Gastrocnemius medialis (tissue), 4 donors: ENCODE measurements around the gene RBM10. TPM values are rescaled to one million over a fixed set of nuclear protein-coding genes. Genes with fewer than 3 reads are reported as not detected.

Source experiments
- ATAC-seq, 2 donors: fragments of 150-250 bp; one replicate each; pipeline ENCODE4 v1.9.1; 2016
- DNase-seq, 2 donors: peaks; one replicate each; pipeline ENCODE4 v3.0.0-alpha.2; 2019
- H3K27ac ChIP-seq, 4 donors: fragments of 200-600 bp; sonication (generic); 1 replicate in 1 of 4; 2 replicates in 3 of 4; pipeline ENCODE4 v1.5.1; 2016 to 2018; ENCODE audit warnings: mild to moderate bottlenecking in 2 of 4, moderate library complexity in 1 of 4
- H3K27me3 ChIP-seq, 3 donors: fragments of 200-600 bp; sonication (generic) in 2 of 3; 1 replicate in 1 of 3; 2 replicates in 2 of 3; pipeline versions ENCODE4 v1.5.1 to v1.6.0; 2016 to 2019; ENCODE audit warnings: mild to moderate bottlenecking in 1 of 3, moderate library complexity in 1 of 3
- H3K36me3 ChIP-seq, 2 donors: fragments of 200-600 bp; sonication (generic) in 1 of 2; one replicate each; pipeline ENCODE4 v1.5.1; 2017 to 2018
- H3K4me1 ChIP-seq, 2 donors: fragments of 200-600 bp; sonication (generic) in 1 of 2; one replicate each; pipeline ENCODE4 v1.5.1; 2016 to 2017; ENCODE audit warnings: mild to moderate bottlenecking in 2 of 2
- H3K4me3 ChIP-seq, 4 donors: fragments of 200-600 bp; sonication (generic) in 3 of 4; 1 replicate in 1 of 4; 2 replicates in 3 of 4; pipeline ENCODE4 v1.5.1; 2016 to 2019; ENCODE audit warnings: mild to moderate bottlenecking in 2 of 4
- H3K9me3 ChIP-seq, 3 donors: fragments of 200-600 bp; sonication (generic) in 2 of 3; 1 replicate in 1 of 3; 2 replicates in 2 of 3; pipeline ENCODE4 v1.5.1; 2016 to 2019
- POLR2A ChIP-seq, 2 donors: fragments of 450-650 bp; IDR thresholded peaks; one replicate each; pipeline ENCODE4 v1.6.1; 2017; ENCODE audit warnings: antibody characterized with exemption in 2 of 2, mild to moderate bottlenecking in 2 of 2, moderate library complexity in 2 of 2
- in situ Hi-C, 4 donors: fragments of 200-750 bp; cut with MboI; loops; one replicate each; pipeline versions ENCODE4 v1.15.0 to v1.8.0; 2017; ENCODE audit warnings: low sequenced_read_pairs in 4 of 4
- intact Hi-C: fragments of 100-400 bp; cut with DNase I; formaldehyde crosslinking; loops from one replicate; pipeline ENCODE4 v1.15.1; 2023; ENCODE audit warnings: low total_unique reads
- total RNA-seq, 4 donors: library from RNA; depleted of rRNA; stranded (reverse); fragments of >200 nt; gene quantifications; one replicate each; pipeline versions ENCODE4 v1.1.0 to v1.2.3, GENCODE V29; 2016
- TF ChIP-seq, protein P1 (sequence below), 5 experiments: fragments of 450-650 bp in 3 of 5; fragments of 200-600 bp in 2 of 5; sonication (generic) in 2 of 5; IDR thresholded peaks in 4 of 5; conservative IDR thresholded peaks in 1 of 5; 1 replicate in 4 of 5; 2 replicates in 1 of 5; pipeline ENCODE4 v1.5.1; 2016 to 2019; ENCODE audit warnings: antibody characterized with exemption in 5 of 5, mild to moderate bottlenecking in 3 of 5, moderate library complexity in 3 of 5

RBM10 gene
- total RNA-seq, 4 donors from 2014 or later, result 18.7 to 49.3 (median 23.5) TPM

- DNase-seq, result no peak
- H3K4me3 ChIP-seq, result no peak overlapping the region
- TF ChIP-seq, protein P1, sequence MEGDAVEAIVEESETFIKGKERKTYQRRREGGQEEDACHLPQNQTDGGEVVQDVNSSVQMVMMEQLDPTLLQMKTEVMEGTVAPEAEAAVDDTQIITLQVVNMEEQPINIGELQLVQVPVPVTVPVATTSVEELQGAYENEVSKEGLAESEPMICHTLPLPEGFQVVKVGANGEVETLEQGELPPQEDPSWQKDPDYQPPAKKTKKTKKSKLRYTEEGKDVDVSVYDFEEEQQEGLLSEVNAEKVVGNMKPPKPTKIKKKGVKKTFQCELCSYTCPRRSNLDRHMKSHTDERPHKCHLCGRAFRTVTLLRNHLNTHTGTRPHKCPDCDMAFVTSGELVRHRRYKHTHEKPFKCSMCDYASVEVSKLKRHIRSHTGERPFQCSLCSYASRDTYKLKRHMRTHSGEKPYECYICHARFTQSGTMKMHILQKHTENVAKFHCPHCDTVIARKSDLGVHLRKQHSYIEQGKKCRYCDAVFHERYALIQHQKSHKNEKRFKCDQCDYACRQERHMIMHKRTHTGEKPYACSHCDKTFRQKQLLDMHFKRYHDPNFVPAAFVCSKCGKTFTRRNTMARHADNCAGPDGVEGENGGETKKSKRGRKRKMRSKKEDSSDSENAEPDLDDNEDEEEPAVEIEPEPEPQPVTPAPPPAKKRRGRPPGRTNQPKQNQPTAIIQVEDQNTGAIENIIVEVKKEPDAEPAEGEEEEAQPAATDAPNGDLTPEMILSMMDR (IDR thresholded peaks at IDR 0.05 in 4 of 5, conservative IDR thresholded peaks at IDR 0.05 in 1 of 5), result no peak
- TF ChIP-seq POLR2A (IDR thresholded peaks at IDR 0.05), result no peak
- no peaks in the 10 kb centered on the region for H3K9me3 ChIP-seq
- H3K36me3 ChIP-seq, result peaks cover 6 to 63% of the 10 kb centered on the region in 2 donors
- peak overlapping the region in 2 of 4 donors; percentile 89 to 92 for H3K27ac ChIP-seq
- in situ Hi-C loops, result loop anchor here in 2 of 4 donors (25.0 kb wide), 2 partner anchors 297 to 322 kb away; no protein-coding TSS in a partner anchor
- intact Hi-C loops, result loop anchor here (5.0 kb wide), 3 partner anchors 342 to 1952 kb away; no protein-coding TSS in a partner anchor
- no peak for ATAC-seq
- H3K27me3 ChIP-seq, result no peaks in the 10 kb centered on the region
- H3K4me1 ChIP-seq, result peaks cover 12 to 17% of the 10 kb centered on the region in 2 donors
Observed at GRCh38 chrX:47215291-47215900, 70.4 kb downstream of the RBM10 start.

DNA sequence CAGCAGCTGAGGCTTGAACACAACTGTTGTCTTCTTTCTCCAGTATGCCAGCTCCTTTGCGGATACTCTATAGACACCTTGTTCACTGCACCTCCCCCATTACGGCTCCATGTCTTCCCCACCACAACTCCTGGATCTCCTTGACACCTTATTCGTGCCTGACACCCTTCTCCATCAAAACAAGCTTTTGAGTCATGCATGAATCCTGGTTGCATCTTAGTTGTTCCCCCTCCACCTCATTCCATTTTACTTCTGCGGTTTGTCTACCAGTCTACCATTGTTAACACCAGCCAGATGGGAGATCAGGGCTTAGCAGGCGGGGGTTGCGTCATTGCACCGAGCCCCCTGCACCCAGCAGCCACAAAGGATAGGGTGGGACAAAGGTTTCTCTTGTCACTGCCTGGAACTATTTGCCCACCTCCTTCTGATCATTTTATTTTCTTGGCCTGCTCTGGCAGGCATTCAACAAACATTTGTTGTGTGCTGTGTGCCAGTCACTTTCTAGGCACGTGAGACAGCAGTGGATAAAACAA is 71.4 kb downstream of the RBM10 start:
- peak overlapping the region; percentile 89 to 98 (median 92) for H3K27ac ChIP-seq

GRCh38 chrX:47217121-47217851 is 72.3 kb downstream of the RBM10 start:
- Histone ChIP-seq H3K4me1 (peaks cover 13 to 20% of the 10 kb centered on the region in 2 donors), H3K27me3 (no peaks in the 10 kb centered on the region), H3K9me3 (no peaks in the 10 kb centered on the region), H3K27ac (peak overlapping the region; percentile 89 to 98 (median 92)), H3K4me3 (peak overlapping the region; percentile 25 to 75 (median 53)), H3K36me3 (peaks cover 5 to 44% of the 10 kb centered on the region in 2 donors)
- intact Hi-C loops (loop anchor here (5.0 kb wide), 3 partner anchors 340 to 1950 kb away; no protein-coding TSS in a partner anchor), in situ Hi-C loops (loop anchor here in 2 of 4 donors (25.0 kb wide), 2 partner anchors 295 to 320 kb away; no protein-coding TSS in a partner anchor)
- DNase-seq (no peak), ATAC-seq (peak in 1 of 2 donors; percentile 9)
- TF ChIP-seq, protein P1 (IDR thresholded peaks at IDR 0.05 in 4 of 5, conservative IDR thresholded peaks at IDR 0.05 in 1 of 5), result no peak
- TF ChIP-seq POLR2A (IDR thresholded peaks at IDR 0.05), result no peak

More for the DNA sequence above, 71.4 kb downstream of the RBM10 start:
- H3K4me1 ChIP-seq, result peaks cover 13 to 20% of the 10 kb centered on the region in 2 donors
- no peaks in the 10 kb centered on the region for H3K9me3 ChIP-seq
- ATAC-seq (no peak), DNase-seq (no peak)
- peaks cover 6 to 52% of the 10 kb centered on the region in 2 donors for H3K36me3 ChIP-seq
- H3K27me3 ChIP-seq, result no peaks in the 10 kb centered on the region
- intact Hi-C loops, result loop anchor here (5.0 kb wide), 3 partner anchors 341 to 1951 kb away; no protein-coding TSS in a partner anchor
- TF ChIP-seq, protein P1 (IDR thresholded peaks at IDR 0.05 in 4 of 5, conservative IDR thresholded peaks at IDR 0.05 in 1 of 5), result no peak
- TF ChIP-seq POLR2A (IDR thresholded peaks at IDR 0.05), result no peak
- in situ Hi-C loops, result loop anchor here in 2 of 4 donors (25.0 kb wide), 2 partner anchors 296 to 321 kb away; no protein-coding TSS in a partner anchor
- no peak overlapping the region for H3K4me3 ChIP-seq

- intact Hi-C loops, result loop anchor here (1.0 to 5.0 kb wide), 5 partner anchors 15 to 1949 kb away; partner anchors contain the start of genes UBA1 and USP11
- in situ Hi-C loops, result loop anchor here in 2 of 4 donors (25.0 kb wide), 2 partner anchors 294 to 319 kb away; no protein-coding TSS in a partner anchor
- peak overlapping the region; percentile 92 to 99 (median 96) for H3K27ac ChIP-seq
- H3K36me3 ChIP-seq, result peaks cover 0 to 38% of the 10 kb centered on the region in 2 donors
- ATAC-seq, result peak; percentile 82 to 88
- DNase-seq, result peak; percentile 94 to 98
- no peaks in the 10 kb centered on the region for H3K27me3 ChIP-seq
- TF ChIP-seq, protein P1 (IDR thresholded peaks at IDR 0.05 in 4 of 5, conservative IDR thresholded peaks at IDR 0.05 in 1 of 5), result no peak
- no peak for TF ChIP-seq POLR2A (IDR thresholded peaks at IDR 0.05)
- H3K4me1 ChIP-seq, result peaks cover 13 to 20% of the 10 kb centered on the region in 2 donors
- H3K4me3 ChIP-seq, result peak overlapping the region; percentile 67 to 75 (median 72)
- H3K9me3 ChIP-seq, result no peaks in the 10 kb centered on the region
Observed at GRCh38 chrX:47217852-47218279, 72.8 kb downstream of the RBM10 start.
